ENCODE data around the gene SLC39A1. TPM values are rescaled to one million over a fixed set of nuclear protein-coding genes. Genes with fewer than 3 reads are reported as not detected.

The SLC39A1 gene
- total and polyA plus RNA-seq, 9 of the 15 experiments (the other 6 are each of a cell fraction or from before 2014, with no cell fraction given): 9.9 to 81.1 (median 62.7) TPM

DNA sequence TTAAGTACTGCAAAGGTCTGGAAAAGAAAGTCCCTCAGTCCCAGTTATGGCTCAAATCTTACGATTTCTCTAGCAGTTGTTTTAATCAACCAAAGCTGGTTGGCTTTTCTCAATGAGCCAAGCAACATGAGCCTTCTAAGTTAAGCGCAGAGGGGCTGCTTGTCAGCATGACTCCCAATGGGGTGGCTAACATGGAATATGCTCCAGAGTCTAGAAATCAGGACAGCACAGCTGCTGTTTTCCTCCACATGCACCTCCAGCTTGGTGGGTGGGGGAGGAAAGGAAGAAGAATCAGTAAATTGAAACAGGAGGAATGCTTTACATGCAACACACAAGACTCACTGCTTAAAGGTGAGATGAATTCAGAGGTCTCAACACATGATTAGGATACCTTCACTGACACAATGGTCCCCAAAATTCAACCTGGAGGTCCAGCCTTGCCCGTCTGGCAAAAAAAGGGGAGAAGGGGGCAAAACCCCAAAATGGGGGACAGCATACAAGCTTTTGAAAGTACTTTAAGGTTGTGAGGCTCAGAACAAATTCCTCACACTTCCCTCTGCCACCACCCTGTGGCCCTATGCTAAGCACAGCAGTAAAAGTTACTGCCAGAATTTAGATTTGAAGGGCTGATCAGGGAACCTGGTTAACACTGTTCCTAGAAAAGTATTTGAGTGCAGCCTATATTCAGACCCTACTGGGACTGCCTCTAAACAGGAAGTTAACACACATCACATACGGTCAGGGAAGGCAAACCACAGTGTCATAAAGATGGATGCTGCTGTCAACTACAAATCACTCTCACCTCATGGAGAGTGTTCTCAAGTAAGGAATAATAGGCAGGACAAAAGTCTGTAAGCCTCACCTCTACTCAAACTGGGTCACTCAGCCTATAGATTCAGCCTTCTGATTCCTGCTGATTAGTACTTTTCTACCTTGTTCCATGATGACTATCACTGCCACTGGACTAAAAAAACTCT lies 43.2 kb downstream of the SLC39A1 start (continued):
- TF ChIP-seq ZNF407 (IDR thresholded peaks at IDR 0.05; ENCODE audit: low read depth): peak; percentile 69
- TF ChIP-seq POU5F1 (IDR thresholded peaks at IDR 0.05; ENCODE audit: borderline replicate concordance, low read depth, low read length, partially characterized antibody): no peak
- TF ChIP-seq SIN3B (IDR thresholded peaks at IDR 0.05; ENCODE audit: low read depth): no peak
- no peak for TF ChIP-seq RFX1 (IDR thresholded peaks at IDR 0.05)
- TF ChIP-seq NFE2L1 (tag; IDR thresholded peaks at IDR 0.05; ENCODE audit: borderline replicate concordance, low read depth): no peak
- TF ChIP-seq CXXC5 (CRISPR knock-in tag; IDR thresholded peaks at IDR 0.05): no peak
- TF ChIP-seq DNMT1 (IDR thresholded peaks at IDR 0.05): no peak
- TF ChIP-seq SLC30A9 (CRISPR knock-in tag; IDR thresholded peaks at IDR 0.05): no peak
